H1 (cell line): ENCODE measurements around the gene MYG1. TPM values are rescaled to one million over a fixed set of nuclear protein-coding genes. Genes with fewer than 3 reads are reported as not detected.

Experiments used
- CHD2 ChIP-seq: IDR thresholded peaks from 2 replicates; pipeline ENCODE4 v1.6.1; 2012; ENCODE audit warnings: low read length, improper control_type of control experiment
- GTF2F1 ChIP-seq: IDR thresholded peaks from 2 replicates; pipeline ENCODE4 v1.6.1; 2012; ENCODE audit warnings: low read depth, low read length, improper control_type of control experiment, borderline replicate concordance
- KDM4A ChIP-seq: IDR thresholded peaks from one replicate; pipeline ENCODE4 v1.7.1; 2012; ENCODE audit warnings: low read depth, mild to moderate bottlenecking, moderate library complexity, low read length, inconsistent platforms; ENCODE audit not compliant: severe bottlenecking
- PHF8 ChIP-seq: fragments of 200-600 bp; sonication (generic); conservative IDR thresholded peaks from 2 replicates; pipeline ENCODE4 v1.7.1; 2012; ENCODE audit warnings: low read depth, mild to moderate bottlenecking, inconsistent platforms, low read length, moderate library complexity
- RAD21 ChIP-seq, 2 experiments: IDR thresholded peaks in 1 of 2; conservative IDR thresholded peaks in 1 of 2; 2 replicates each; pipeline ENCODE4 v1.6.1; 2011; ENCODE audit warnings: low read depth in 2 of 2, low read length in 2 of 2, improper control_type of control experiment in 1 of 2, inconsistent platforms in 1 of 2, mild to moderate bottlenecking in 1 of 2, moderate library complexity in 1 of 2
- SAP30 ChIP-seq: fragments of 300-600 bp; sonication (generic); IDR thresholded peaks from 2 replicates; pipeline ENCODE4 v1.7.1; 2012; ENCODE audit warnings: low read length, moderate library complexity, mild to moderate bottlenecking, inconsistent platforms; ENCODE audit not compliant: insufficient read depth, insufficient replicate concordance
- SIX5 ChIP-seq: IDR thresholded peaks from 2 replicates; pipeline ENCODE4 v1.6.1; 2011; ENCODE audit warnings: mild to moderate bottlenecking, low read depth, low read length
- polyA plus RNA-seq, 7 experiments: library from polyadenylated mRNA; depleted of rRNA in 3 of 7; stranded (reverse) in 5 of 7; unstranded in 2 of 7; fragments of >200 nt in 5 of 7; fragments of 200-250 nt in 2 of 7; gene quantifications; 1 replicate in 5 of 7; 2 replicates in 1 of 7; 4 replicates in 1 of 7; pipeline versions ENCODE4 v1.2.1 to v1.2.3, GENCODE V29; 2011 to 2013; ENCODE audit warnings: missing spikeins in 2 of 7, mixed read lengths in 2 of 7
- total RNA-seq: library from RNA; stranded (reverse); fragmentation: NEBNext Ultra II Directional; extraction: Animal tissue kit (Norgen Biotek cat#: 25700); gene quantifications from 2 replicates; pipeline ENCODE4 v1.2.1, GENCODE V29; 2021
- TF ChIP-seq, protein P1 (sequence below), 3 experiments: IDR thresholded peaks; 1 replicate in 2 of 3; 2 replicates in 1 of 3; pipeline versions ENCODE4 v1.5.1 to v1.6.1; 2011; ENCODE audit warnings: low read length in 3 of 3, mild to moderate bottlenecking in 3 of 3, inconsistent platforms in 2 of 3, low read depth in 1 of 3, moderate library complexity in 1 of 3; ENCODE audit not compliant: insufficient read depth in 1 of 3; ENCODE audit errors: control extremely low read depth in 1 of 3
- TF ChIP-seq, protein P2 (sequence below): IDR thresholded peaks from 2 replicates; pipeline ENCODE4 v1.6.1; 2012; ENCODE audit warnings: inconsistent platforms

The MYG1 gene
- total and polyA plus RNA-seq, 2 of the 8 experiments (the other 6 are each of a cell fraction or from before 2014, with no cell fraction given) = 83.3 to 104 TPM

DNA sequence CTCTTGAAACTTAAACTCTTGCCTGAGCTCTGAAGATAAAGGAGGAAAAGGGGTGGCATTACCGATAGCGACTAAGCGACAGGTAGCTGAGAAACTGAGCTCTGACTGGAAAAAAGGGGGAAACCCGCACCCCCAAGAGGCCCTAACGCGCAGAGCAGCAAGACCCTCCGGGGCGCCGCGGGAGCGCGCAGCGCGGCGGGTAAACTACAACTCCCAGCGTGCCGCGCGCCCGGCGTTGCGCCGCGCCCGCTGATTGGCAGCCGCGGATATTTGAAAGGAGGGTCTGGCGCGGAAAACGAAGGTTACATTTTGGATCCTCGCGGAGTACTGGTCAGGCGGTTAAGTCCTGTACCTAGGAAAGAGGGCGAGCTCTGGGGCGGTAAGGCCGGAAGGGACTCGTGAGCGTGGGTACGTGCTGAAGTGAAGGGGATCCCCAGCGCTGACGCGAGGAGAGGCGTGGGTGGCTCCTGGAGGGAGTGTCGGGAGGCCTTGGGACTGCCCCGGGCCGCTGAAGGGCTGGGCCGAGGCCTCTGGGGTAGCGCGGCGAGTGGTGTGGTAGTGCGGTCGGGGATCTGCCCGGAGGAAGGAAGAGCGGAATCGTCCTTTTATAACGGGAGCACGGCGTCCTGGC is 31.4 kb upstream of the MYG1 start, which contains the start of gene ESPL1 (continued):
- peak; percentile 72 for TF ChIP-seq SAP30
- no peak for TF ChIP-seq GTF2F1
- TF ChIP-seq RAD21 (IDR thresholded peaks at IDR 0.05 in 1 of 2, conservative IDR thresholded peaks at IDR 0.05 in 1 of 2; ENCODE audit: low read depth in 2 of 2, low read length in 2 of 2) = peak; percentile 63 to 69
- TF ChIP-seq KDM4A = peak; percentile 52
- TF ChIP-seq, protein P1, sequence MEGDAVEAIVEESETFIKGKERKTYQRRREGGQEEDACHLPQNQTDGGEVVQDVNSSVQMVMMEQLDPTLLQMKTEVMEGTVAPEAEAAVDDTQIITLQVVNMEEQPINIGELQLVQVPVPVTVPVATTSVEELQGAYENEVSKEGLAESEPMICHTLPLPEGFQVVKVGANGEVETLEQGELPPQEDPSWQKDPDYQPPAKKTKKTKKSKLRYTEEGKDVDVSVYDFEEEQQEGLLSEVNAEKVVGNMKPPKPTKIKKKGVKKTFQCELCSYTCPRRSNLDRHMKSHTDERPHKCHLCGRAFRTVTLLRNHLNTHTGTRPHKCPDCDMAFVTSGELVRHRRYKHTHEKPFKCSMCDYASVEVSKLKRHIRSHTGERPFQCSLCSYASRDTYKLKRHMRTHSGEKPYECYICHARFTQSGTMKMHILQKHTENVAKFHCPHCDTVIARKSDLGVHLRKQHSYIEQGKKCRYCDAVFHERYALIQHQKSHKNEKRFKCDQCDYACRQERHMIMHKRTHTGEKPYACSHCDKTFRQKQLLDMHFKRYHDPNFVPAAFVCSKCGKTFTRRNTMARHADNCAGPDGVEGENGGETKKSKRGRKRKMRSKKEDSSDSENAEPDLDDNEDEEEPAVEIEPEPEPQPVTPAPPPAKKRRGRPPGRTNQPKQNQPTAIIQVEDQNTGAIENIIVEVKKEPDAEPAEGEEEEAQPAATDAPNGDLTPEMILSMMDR (IDR thresholded peaks at IDR 0.05; ENCODE audit: control extremely low read depth in 1 of 3, insufficient read depth in 1 of 3, low read depth in 1 of 3, low read length in 3 of 3) = peak; percentile 41 to 61 (median 50)
- TF ChIP-seq, protein P2, sequence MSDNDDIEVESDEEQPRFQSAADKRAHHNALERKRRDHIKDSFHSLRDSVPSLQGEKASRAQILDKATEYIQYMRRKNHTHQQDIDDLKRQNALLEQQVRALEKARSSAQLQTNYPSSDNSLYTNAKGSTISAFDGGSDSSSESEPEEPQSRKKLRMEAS = no peak
- peak; percentile 80 for TF ChIP-seq SIX5
- peak; percentile 70; the same call in 1 of the 2 replicates for TF ChIP-seq PHF8
- TF ChIP-seq CHD2 = peak; percentile 58
